Keratinocyte (primary cell): ENCODE measurements around the gene DOP1A.

Experiments used
- EZH2 ChIP-seq: IDR thresholded peaks from one replicate; pipeline ENCODE4 v1.6.1; 2012; ENCODE audit warnings: inconsistent platforms, mild to moderate bottlenecking, low read length, moderate library complexity
- TF ChIP-seq, protein P1 (sequence below), 3 experiments: IDR thresholded peaks in 1 of 3; conservative IDR thresholded peaks in 1 of 3; optimal IDR thresholded peaks in 1 of 3; 2 replicates in 2 of 3; 3 replicates in 1 of 3; pipeline versions ENCODE3 to v1.5.1; 2011; ENCODE audit warnings: low read length in 3 of 3, mild to moderate bottlenecking in 3 of 3, moderate library complexity in 2 of 3, control low read depth in 1 of 3, inconsistent platforms in 1 of 3; ENCODE audit not compliant: insufficient read depth in 2 of 3; ENCODE audit errors: extremely low read depth in 1 of 3

DNA sequence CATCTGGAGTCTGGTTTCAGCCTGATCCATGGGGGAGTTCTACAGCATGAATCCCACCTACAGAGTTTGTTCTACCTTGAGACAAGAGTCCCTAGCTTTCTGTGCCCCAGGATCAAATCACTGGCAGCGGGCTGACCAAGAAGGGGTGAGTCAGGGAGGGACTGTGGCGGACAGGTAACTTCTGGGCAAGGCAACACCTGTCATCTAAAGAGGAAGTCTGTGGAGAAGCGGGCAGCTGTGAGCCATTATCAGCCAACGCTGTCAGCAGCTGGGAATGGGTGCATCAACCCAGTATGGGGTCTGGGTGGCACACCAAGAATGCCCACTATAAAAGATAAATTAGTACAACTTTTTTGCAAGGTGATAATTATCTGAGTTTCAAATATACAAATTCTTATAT lies 47.7 kb upstream of the DOP1A start:
- TF ChIP-seq, protein P1, sequence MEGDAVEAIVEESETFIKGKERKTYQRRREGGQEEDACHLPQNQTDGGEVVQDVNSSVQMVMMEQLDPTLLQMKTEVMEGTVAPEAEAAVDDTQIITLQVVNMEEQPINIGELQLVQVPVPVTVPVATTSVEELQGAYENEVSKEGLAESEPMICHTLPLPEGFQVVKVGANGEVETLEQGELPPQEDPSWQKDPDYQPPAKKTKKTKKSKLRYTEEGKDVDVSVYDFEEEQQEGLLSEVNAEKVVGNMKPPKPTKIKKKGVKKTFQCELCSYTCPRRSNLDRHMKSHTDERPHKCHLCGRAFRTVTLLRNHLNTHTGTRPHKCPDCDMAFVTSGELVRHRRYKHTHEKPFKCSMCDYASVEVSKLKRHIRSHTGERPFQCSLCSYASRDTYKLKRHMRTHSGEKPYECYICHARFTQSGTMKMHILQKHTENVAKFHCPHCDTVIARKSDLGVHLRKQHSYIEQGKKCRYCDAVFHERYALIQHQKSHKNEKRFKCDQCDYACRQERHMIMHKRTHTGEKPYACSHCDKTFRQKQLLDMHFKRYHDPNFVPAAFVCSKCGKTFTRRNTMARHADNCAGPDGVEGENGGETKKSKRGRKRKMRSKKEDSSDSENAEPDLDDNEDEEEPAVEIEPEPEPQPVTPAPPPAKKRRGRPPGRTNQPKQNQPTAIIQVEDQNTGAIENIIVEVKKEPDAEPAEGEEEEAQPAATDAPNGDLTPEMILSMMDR (optimal IDR thresholded peaks at IDR 0.05 in 1 of 3, IDR thresholded peaks at IDR 0.05 in 1 of 3, conservative IDR thresholded peaks at IDR 0.05 in 1 of 3; ENCODE audit: extremely low read depth in 1 of 3, insufficient read depth in 2 of 3, low read length in 3 of 3): no peak
- TF ChIP-seq EZH2: no peak
